ENCODE data around the gene PLA2G4A.

- no peak for TF ChIP-seq GATA3 (IDR thresholded peaks at IDR 0.05; ENCODE audit: low read depth, low read length)
- TF ChIP-seq GATA2 (IDR thresholded peaks at IDR 0.05; ENCODE audit: low read depth, low read length) = no peak
Observed at GRCh38 chr1:186930238-186930637, 101.5 kb downstream of the PLA2G4A start.

Measured in SH-SY5Y (cell line).